Adrenal gland (tissue), 12 donors: ENCODE results near the gene SLC13A4. TPM values are rescaled to one million over a fixed set of nuclear protein-coding genes. Genes with fewer than 3 reads are reported as not detected.

Source experiments
- DNase-seq, 7 donors: peaks; one replicate each; pipeline ENCODE4 v3.0.0-alpha.2; 2019 to 2020
- H3K27ac ChIP-seq, 5 donors: fragments of 200-600 bp; sonication (generic) in 4 of 5; 1 replicate in 3 of 5; 2 replicates in 2 of 5; pipeline versions ENCODE4 v1.5.1 to v1.8.0; 2016 to 2020; ENCODE audit warnings: mild to moderate bottlenecking in 1 of 5
- H3K27me3 ChIP-seq: fragments of 200-600 bp; 2 replicates; pipeline ENCODE4 v1.8.0; 2021
- H3K36me3 ChIP-seq, 2 donors: fragments of 200-600 bp; replicated peaks in 1 of 2; 1 replicate in 1 of 2; 2 replicates in 1 of 2; pipeline versions ENCODE4 v1.5.1 to v1.8.0; 2018 to 2022
- H3K4me1 ChIP-seq, 2 donors: fragments of 200-600 bp; replicated peaks in 1 of 2; 1 replicate in 1 of 2; 2 replicates in 1 of 2; pipeline versions ENCODE4 v1.5.1 to v1.8.0; 2018 to 2021
- H3K4me3 ChIP-seq, 4 donors: fragments of 200-600 bp; sonication (generic) in 3 of 4; one replicate each; pipeline ENCODE4 v1.5.1; 2016 to 2018
- H3K9me3 ChIP-seq, 3 donors: fragments of 200-600 bp; sonication (generic) in 1 of 3; replicated peaks in 1 of 3; 1 replicate in 2 of 3; 2 replicates in 1 of 3; pipeline versions ENCODE4 v1.5.1 to v1.8.0; 2016 to 2021
- CTCF ChIP-seq, 6 experiments: fragments of 450-650 bp in 4 of 6; fragments of 200-600 bp in 2 of 6; sonication (generic) in 1 of 6; IDR thresholded peaks; 1 replicate in 5 of 6; 2 replicates in 1 of 6; pipeline versions ENCODE4 v1.5.1 to v1.8.0; 2016 to 2021; ENCODE audit warnings: antibody characterized with exemption in 6 of 6, mild to moderate bottlenecking in 2 of 6, moderate library complexity in 1 of 6
- POLR2A ChIP-seq, 2 donors: fragments of 450-650 bp; IDR thresholded peaks; one replicate each; pipeline ENCODE4 v1.6.1; 2017; ENCODE audit warnings: antibody characterized with exemption in 2 of 2, mild to moderate bottlenecking in 2 of 2, moderate library complexity in 1 of 2
- WGBS, 4 donors: extraction: QIAGEN DNeasy Blood & Tissue Kit in 2 of 4; methylation state at CpG; one replicate each; pipeline versions ENCODE4 v1.1.5 to v1.1.7; 2013 to 2017; 5-methylcytosine and 5-hydroxymethylcytosine counted together
- intact Hi-C, 2 donors: fragments of 100-400 bp; cut with DNase I; formaldehyde crosslinking; loops; one replicate each; pipeline versions ENCODE4 v1.14.1 to v1.15.0; 2022 to 2023
- polyA plus RNA-seq, 3 donors: library from polyadenylated mRNA; stranded (reverse); fragments of 200-250 nt in 2 of 3; fragments of 350-450 nt in 1 of 3; fragmentation: Illumina TruSeq in 1 of 3; extraction: RNeasy Lipid Tissue Mini Kit (QIAGEN cat#74804) in 1 of 3; gene quantifications; one replicate each; pipeline ENCODE4 v1.2.3, GENCODE V29; 2013 to 2014
- total RNA-seq, 9 donors: library from RNA; depleted of rRNA in 4 of 9; stranded (reverse); fragments of >200 nt in 4 of 9; fragments of 120-200 nt in 1 of 9; fragmentation: NEBNext Ultra II Directional in 1 of 9; extraction: Animal tissue kit (Norgen Biotek cat#: 25700) in 1 of 9; gene quantifications; one replicate each; pipeline versions ENCODE4 v1.1.0 to v1.2.4, GENCODE V29; 2013 to 2023
- donor health status: healthy with polysubstance abuse.
- donor health status: Bipolar disorder and iron deficiency.
- donor health status: DM: yes; HTN: yes; CAD: no.
- donor health status: DM: no; HTN: no; CAD: no.
- donor health status: DM: no; HTN: no; CAD: no.
- donor health status: DM: yes; HTN: yes; CAD: no.

Gene SLC13A4
- total and polyA plus RNA-seq, 12 donors = 0.14 to 0.97 (median 0.24) TPM; not detected in 6

GRCh38 chr7:135714534-135715009 lies 13.4 kb downstream of the SLC13A4 start:
- H3K4me3 ChIP-seq = no peak overlapping the region
- no peaks in the 10 kb centered on the region for H3K9me3 ChIP-seq
- TF ChIP-seq POLR2A (IDR thresholded peaks at IDR 0.05) (no peak), CTCF (IDR thresholded peaks at IDR 0.05) (no peak)
- no peaks in the 10 kb centered on the region for H3K27me3 ChIP-seq
- no peaks in the 10 kb centered on the region for H3K36me3 ChIP-seq
- no peak overlapping the region for H3K27ac ChIP-seq
- no peak for DNase-seq
- intact Hi-C loops = no loop called here
- WGBS, 4 donors = 78 to 86% (median 80%) methylated on average over 20 of the region's 20 CpGs
- peaks cover 3 to 4% of the 10 kb centered on the region in 2 donors for H3K4me1 ChIP-seq

GRCh38 chr7:135713836-135714470 lies 14.0 kb downstream of the SLC13A4 start:
- WGBS, 4 donors = 76 to 84% (median 78%) methylated on average over 4 of the region's 4 CpGs
- Histone ChIP-seq H3K9me3 (no peaks in the 10 kb centered on the region), H3K4me3 (no peak overlapping the region), H3K4me1 (peaks cover under 1 to 3% of the 10 kb centered on the region in 2 donors), H3K27ac (no peak overlapping the region), H3K36me3 (no peaks in the 10 kb centered on the region), H3K27me3 (no peaks in the 10 kb centered on the region)
- no peak for DNase-seq
- intact Hi-C loops = no loop called here
- TF ChIP-seq CTCF (IDR thresholded peaks at IDR 0.05) = no peak
- TF ChIP-seq POLR2A (IDR thresholded peaks at IDR 0.05) = no peak

- TF ChIP-seq POLR2A (IDR thresholded peaks at IDR 0.05) = no peak
- no peak for TF ChIP-seq CTCF (IDR thresholded peaks at IDR 0.05)
- WGBS, 4 donors = 45 to 66% (median 51%) methylated on average over 7 of the region's 7 CpGs
Measured at GRCh38 chr7:135712796-135713195, 15.2 kb downstream of the SLC13A4 start.

GRCh38 chr7:135712182-135712782 lies 15.7 kb downstream of the SLC13A4 start:
- no peaks in the 10 kb centered on the region for H3K9me3 ChIP-seq
- no peaks in the 10 kb centered on the region for H3K36me3 ChIP-seq
- peaks cover 0 to 3% of the 10 kb centered on the region in 2 donors for H3K4me1 ChIP-seq
- TF ChIP-seq POLR2A (IDR thresholded peaks at IDR 0.05) (no peak), CTCF (IDR thresholded peaks at IDR 0.05) (no peak)
- WGBS, 4 donors = 60 to 75% (median 67%) methylated on average over 4 of the region's 4 CpGs
- no peaks in the 10 kb centered on the region for H3K27me3 ChIP-seq
- intact Hi-C loops = no loop called here
- DNase-seq = no peak
- H3K4me3 ChIP-seq = no peak overlapping the region
- H3K27ac ChIP-seq = no peak overlapping the region

More at GRCh38 chr7:135712796-135713195, 15.2 kb downstream of the SLC13A4 start:
- intact Hi-C loops = no loop called here
- Histone ChIP-seq H3K4me1 (peaks cover 0 to 3% of the 10 kb centered on the region in 2 donors), H3K4me3 (no peak overlapping the region), H3K36me3 (no peaks in the 10 kb centered on the region), H3K27me3 (no peaks in the 10 kb centered on the region), H3K9me3 (no peaks in the 10 kb centered on the region), H3K27ac (no peak overlapping the region)
- no peak for DNase-seq
